HG03354 (cell line): ENCODE measurements around the gene BIN1.
A peak's percentile ranks its signal among the peaks of the same experiment; 100 is the strongest.
"Not testable (repeated sequence)": the region's sequence is repeated elsewhere in the genome, so short reads cannot be mapped to it uniquely, and the experiment has no call there.

Experiments
- ATAC-seq: cut with Tn5 transposase; IDR thresholded peaks from one replicate; pipeline ENCODE4 v1.9.1; 2021; ENCODE audit warnings: mild to moderate bottlenecking; ENCODE audit not compliant: unreplicated experiment, poor library complexity, severe bottlenecking

BIN1 gene

DNA sequence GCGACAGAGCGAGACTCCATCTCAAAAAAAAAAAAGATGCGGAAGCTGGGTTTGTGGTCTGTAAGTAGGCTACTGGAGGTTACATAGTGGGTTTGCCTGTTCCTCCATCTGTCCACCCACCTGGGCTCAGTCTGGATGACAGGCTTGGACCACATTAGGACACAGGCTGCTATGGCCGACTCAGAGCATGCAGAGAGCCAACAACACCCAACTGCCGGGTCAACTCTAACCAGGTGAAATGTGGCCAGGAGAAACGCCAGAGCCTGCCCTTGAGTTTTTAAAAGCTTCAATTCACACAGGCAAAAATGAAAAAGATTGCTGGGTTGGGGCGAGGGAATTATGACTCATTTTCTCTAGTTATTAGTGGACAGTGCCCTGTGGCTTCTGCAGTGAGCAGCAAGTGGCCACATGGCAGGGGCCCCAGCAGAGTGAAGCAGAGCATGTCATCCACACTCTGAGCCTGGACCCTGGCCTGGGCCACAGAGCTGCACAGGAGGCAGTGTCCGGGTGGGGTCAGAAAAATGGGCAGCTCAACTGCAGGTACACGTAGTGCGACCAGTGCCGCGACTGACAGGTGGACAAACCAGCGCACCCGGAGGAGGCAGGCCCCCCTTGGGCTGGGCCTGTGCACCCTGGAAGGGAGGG lies 67.4 kb downstream of the BIN1 start:
- peak; percentile 53 for ATAC-seq

DNA sequence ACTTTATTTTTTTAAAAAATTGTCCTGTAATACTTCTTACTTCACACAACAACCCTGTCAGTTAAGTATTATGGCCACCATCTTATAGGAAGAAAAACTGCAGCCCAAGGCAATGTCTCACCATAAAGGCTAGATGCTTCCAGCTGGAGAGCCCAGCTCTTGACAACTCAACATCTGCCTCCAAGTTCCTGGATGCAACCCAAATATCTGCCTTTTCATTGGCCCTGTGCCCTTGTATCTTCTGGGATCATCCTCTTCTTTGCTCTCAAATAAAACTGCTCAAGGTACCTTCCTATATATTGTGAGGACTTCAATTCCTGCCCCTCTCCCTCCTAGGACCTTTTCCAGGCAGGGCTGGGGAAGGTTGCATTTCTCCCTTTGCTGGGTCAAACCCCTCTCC lies 69.5 kb downstream of the BIN1 start:
- ATAC-seq = no peak

DNA sequence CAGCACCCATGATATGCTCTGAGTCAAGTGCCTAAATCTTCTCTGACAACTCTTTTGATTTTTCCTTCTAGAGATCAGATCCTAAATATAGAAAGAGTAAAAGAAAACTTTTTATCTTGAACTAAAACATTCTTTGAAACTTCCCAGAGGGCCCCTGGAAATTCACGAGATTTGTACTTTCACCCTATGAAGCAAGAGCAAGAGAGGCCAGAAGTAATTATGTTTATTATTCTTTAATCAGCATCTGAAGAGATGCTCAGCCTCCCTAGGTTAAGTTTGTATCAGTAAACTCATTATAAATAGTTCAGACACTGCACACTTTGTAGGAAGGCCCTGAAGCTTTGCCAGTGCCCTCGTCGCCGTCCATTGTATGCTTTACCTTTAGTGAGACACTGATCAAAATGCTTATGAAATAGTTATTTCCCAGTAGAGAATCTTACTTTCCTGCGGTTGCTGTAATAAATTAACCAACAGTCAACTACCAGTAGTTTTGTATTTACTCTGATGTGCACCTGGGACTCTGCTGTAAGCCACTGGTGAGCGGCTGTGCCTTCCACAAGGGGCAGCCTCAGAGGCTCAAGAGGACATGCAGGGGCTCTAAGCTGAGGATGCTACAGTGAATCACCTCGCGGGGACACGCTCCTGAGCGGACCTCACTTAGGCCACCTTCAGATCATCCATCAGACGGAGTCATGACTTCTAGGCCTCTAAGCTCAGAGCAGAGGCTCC lies 71.9 kb downstream of the BIN1 start:
- ATAC-seq = peak; percentile 86

DNA sequence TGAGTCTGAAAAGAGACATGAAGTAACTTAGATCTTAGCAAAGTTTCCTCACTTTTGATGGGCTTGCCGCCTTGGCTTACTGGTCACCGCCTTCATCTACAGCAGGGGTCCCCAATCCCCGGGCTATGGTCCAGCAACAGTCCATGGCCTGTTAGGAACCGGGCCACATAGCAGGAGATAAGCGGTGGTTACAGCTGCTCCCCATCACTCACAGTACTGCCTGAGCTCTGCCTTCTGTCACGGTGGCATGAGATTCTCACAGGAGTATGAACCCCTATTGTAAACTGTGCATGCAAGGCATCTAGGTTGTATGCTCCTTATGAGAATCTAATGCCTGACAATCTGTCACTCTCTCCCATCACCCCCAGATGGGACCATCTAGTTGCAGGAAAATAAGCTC lies 72.9 kb downstream of the BIN1 start:
- no peak for ATAC-seq

DNA sequence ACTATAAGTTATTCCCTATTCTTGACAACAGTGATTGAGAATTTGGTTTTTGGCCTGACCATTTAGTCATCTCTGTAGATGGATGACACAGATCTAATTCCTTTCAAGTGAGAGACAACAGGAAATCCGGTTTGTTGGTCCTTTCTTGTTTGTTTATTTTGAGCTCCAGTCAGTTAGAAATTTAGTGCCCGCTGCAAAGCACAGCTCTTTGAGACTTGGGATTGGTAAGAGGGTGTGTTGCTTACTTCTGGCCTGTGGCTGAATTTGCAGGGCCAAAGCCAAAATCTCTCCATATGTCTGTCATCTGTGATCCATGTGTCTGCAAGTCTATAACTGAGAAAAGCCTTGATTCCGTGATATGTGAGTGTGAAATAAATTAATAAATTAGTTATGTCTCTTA lies 74.3 kb downstream of the BIN1 start:
- peak; percentile 37 for ATAC-seq

DNA sequence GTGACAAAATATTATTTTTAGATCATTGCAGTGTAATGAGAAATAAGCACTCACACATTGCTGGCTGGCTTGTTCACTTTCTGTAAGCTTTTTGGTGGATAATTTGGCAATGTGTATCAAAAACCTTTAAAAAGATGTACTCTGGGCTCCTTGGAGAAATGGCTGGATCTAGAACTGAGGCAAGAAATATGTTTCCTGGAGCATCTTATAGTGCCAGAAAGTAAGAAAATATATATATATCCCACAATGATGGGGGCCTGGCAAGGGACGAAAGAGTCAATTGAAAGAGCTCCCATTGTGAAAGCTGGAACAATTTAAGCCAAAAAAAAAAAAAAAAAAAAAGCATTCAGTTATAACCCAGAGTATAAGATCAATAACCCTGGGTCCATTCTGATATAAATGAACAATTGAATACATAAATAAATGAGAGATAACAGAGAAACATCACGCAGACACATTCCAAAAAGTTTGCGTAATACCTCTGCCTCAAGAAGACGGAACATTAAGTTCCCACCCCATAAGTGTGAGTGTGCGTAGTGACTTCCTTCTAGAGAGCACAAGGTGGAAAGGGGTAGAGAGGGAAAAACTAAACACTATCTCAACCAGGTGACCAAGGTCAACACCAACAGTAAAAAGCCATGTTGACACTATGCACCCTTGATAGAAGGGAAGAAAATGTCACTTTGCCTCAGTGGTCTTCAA lies 77.5 kb downstream of the BIN1 start:
- ATAC-seq = no peak

DNA sequence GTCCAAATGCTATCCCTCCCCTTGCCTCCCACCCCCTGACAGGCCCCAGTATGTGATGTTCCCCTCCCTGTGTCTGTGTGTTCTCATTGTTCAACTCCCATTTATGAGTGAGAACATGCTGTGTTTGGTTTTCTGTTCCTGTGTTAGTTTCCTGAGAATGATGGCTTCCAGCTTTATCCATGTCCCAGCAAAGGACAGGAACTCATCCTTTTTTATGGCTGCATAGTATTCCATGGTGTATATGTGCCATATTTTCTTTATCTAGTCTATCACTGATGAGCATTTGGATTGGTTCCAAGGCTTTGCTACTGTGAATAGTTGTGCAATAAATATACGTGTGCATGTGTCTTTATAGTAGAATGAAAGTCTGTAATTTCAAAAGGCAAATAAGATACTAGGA lies 78.2 kb downstream of the BIN1 start:
- not testable (repeated sequence) for ATAC-seq

DNA sequence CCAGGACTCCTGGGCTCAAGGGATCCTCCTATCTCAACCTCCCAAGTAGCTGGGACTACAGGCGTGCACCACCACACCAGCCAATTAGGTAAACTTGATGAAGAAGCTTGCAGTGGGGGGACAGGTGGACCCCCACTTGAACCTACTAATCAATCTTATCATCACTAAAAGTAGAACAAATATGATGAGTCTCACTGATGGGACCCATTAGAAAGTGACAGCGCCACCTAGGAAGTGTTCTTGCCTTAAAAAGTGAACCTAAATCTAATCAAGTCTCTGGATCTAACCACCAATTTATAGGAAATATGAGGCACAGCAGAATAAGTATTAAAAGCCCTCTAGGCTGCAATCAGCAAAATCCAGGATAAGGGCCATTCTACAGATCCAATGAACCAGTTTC lies 79.2 kb downstream of the BIN1 start:
- ATAC-seq = no peak

DNA sequence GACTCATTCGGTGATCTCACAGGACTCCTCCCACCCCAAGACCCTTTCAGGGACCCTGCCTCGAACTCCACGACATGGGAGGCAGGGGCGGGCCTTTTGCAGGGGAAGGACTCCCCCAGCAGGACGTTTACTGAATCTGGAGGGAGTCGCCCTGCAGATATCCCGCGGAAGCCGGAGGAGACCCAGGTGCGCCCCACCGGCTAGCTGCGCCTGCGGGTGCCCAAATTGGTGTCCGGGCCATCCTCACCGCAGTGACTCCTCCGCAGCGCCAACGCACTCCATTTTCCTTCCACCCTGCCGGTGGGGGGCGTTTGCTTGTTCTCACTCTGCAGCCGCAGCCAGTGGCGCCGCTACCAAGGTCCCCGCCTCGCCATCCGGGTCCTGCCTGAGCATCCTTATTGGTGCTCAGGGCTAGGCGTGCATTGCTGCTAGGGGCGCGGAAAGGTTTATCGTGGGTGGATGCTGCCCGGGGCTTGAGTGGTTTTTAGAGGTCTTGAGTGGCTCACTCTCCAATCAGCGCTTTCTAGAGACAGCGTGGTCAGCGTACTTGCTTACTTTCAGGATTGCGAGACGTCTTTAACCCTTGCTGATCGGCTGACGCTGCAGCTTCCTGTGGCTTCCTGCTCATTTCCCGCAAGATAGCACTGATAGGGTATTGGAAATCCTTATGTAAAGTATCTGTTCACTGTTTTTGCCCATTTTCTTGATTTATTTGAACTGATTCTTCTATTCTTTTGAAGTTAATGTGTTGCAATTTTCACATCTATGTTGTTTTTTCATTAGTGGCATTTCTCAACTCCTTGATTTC lies 81.4 kb downstream of the BIN1 start:
- ATAC-seq = peak; percentile 98

DNA sequence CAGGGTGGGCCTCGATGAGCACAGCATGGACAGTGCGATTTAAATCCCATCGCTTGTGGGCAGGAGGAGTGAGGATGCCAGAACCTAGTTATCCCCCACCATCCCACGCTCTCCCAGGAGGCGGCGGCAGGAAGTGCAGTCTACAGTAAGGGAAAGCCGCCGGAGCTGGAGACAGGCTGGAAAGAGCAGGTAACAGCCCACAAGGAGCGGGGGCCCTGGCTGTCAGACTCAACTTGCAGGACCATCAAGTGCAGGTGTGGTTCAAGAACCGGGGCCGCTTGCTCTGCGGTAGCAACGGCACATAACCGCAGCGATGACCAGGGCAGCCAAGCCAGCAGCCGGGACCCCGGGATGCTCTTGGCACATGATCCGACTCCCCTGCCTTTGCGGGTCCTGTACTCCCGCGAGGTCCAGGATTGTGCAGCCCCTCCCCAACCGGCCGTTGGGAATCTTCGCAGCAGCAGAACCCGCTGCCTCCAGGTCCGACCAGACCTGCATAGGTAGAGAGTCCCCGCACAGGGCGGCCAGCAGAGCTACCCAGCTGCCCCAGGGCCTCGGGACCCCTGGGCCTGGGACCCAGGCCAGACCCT lies 82.1 kb downstream of the BIN1 start:
- ATAC-seq = peak; percentile 10

DNA sequence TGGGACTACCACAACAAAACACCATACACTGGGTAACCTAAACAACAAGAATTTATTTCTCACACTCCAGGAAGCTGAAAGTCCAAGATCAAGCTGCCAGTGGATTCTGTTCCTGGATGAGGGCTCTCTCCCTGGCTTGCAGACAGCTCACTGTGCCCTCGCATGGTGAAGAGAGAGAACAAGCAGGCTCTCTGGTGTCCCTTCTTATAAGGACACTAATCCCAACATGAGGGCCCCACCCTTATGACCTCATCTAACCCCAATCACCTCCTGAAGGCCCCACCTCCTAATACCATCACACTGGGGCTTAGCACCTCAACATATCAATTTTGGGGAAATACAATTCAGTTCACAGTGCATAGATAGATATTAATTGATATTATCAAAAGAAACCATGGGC lies 83.5 kb downstream of the BIN1 start:
- ATAC-seq = no peak

DNA sequence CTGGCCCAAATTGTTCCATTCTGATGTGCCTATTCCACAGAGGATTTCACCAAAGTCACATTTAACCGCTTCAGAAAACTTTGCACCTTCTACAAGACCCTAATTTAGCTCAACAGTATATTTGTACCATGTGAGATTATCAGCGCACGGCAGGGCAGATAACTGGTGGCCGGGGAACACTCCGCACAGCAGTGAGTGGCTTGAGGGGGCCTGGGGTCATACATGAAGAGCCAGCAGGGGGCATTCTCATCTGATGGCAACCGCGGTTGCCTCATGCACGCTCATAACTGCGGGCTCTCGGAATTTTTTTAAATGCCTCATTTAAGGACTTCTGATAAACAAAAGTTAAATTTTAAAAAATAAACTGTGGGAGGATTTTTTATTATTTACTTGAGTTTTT lies 84.1 kb downstream of the BIN1 start:
- ATAC-seq = no peak

DNA sequence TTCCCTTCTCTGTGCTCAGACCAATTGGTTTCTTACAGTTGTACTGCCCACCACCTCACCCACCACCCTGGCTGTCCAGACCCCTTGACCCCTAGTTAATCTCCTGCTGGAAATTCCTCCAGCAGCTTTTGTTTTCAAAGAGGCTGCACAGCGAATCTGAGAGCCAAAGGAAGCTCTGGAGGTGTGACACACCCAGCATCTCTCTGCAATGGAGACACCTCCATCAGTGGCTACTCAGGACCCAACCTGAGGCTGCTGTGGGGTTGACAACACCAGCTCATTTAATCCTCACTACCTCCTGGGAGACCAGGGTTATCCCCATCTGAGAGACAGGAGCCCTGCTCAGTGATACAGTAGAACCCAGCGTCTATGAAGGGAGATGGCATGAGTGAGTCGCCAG lies 86.4 kb downstream of the BIN1 start:
- no peak for ATAC-seq

DNA sequence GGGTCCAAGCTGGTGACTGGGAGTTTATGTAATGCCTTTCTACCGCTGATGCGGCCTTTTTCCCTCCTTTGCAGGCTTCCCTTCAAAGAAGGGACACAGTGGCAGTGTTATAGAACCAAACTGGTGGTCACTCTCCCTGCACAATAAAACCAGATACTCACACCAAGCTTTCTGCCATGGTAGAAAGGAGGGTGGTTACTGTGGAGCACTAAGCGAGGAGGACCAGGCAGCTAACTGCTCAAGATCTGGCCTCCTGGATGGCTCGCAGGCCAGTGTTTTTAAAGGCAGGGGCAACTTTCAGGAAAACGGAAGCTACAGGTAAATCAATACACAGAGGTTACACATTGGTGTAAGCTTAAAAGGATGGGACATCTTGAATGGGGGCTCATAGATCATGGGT lies 89.4 kb downstream of the BIN1 start:
- ATAC-seq = no peak

DNA sequence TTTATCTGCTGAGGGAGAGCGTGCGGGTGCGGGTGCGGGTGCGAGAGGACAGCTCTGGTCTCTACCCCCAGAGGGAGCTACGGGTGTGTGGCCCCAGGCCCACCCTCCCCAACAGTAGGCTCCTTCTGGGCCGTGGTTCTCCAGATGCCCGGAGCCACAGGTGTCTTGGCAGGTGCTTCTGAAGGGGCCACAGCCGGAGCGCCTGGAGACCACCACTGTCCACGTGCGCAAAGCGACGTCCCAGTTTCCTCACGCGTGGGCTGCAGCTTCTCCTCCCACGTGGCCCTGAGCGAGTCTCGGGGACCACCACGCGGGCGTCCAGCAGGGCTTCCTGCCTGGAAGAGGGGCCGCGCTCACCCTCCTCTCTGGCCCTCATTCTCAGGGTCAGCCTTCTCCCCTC lies 90.6 kb downstream of the BIN1 start:
- ATAC-seq = no peak

DNA sequence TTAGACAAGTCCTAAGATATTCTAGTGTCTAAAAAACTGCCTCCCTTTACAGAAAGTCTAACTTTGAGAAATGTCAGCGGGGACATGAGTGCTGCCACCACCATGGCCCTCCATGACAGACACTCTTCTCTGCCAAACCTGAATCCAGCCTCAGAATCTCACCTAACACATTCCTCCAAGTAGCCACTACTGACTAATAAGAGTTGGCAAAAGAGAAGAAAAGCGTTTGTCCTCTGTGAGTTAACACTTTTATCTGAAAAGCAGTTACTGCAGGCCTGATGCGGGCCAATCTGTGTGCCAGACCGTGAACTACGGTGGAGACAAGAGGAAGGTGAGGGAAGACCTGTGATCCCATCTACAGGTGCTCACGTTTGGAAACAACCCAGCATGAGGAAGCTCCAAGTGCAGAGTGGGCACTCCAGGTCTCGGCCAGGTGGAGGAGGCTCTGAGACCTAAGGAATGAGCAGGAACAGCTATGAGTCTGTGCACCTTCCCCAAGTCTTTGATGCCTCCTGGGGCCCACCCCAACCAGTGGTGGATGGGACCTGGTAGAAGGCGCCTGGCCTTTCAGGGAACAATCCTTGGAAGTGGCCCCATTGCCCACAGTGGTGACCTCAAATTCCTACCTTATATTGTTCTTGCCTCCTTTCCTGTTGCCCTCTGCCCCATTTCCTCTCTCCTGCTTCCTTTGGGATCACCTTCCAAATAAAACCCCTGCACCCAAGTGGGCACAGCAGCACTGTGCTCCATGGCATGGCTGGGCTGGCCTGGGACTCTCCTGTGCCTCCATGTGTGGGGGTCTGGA lies 91.6 kb downstream of the BIN1 start:
- ATAC-seq = no peak

DNA sequence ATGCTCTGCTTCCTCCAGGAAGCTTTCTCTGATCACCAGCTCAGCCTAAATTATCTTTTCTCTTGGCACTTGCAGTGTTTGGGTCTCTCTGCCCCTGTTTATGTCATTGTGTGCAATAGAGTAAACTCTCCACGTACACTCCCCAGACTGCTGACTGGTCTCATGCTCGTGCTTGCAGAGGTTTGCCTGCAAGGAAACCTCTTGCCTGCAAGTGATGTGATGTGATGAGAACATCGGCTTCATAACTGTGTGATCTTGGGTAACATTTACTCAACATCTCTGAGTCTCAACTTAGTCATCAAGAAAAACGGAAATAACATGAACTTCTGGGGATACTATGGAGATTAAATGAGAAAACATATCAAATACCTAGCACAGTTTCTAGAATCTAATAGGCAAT lies 92.3 kb downstream of the BIN1 start:
- no peak for ATAC-seq

DNA sequence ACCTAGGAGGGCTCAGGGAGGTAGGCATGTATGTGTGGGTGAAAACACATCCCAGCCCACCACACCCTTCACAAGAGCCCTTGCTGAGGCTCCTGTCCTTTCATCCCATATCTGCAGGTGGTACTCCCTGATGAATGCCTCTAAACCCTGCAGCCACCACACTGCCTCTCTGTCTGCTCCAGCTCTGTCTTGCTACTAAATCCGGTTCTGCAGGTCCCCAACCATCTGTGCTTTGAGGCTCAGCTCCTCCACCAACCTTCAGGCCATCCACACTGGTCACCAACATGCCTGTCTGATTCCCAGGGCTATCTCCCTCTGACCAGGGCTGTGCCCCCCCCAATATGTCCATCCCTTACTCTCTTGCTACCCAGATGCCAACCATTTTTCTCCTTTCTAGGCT lies 92.7 kb downstream of the BIN1 start:
- no peak for ATAC-seq

DNA sequence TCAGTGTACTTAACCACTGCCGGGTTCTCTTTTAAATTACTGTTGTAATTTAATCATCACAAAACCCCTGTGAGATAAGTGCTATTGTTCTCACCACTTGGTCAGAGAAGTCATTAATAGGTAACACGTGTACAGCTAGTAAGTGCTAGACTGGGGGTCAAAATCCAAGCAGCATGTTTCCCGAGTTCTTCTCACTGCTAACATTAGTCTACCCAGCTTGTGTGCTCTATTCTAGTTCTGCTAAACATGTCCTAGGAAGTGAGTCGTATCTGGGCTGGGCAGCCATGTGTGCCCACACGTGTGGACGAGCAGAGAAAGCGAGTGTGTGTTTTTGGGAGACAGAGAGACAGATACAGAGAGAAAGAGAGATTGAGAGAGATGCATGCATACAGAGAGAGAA lies 94.1 kb downstream of the BIN1 start:
- ATAC-seq = no peak
